A673 (cell line): Measurements from ENCODE around the gene SETDB2.

ENCODE experiments used
- EZH2 ChIP-seq: fragments of 200-600 bp; sonication (generic); IDR thresholded peaks from 2 replicates; pipeline ENCODE4 v1.6.1; 2017; ENCODE audit warnings: borderline replicate concordance, low read depth, mild to moderate bottlenecking, mixed read lengths, antibody characterized with exemption, low read length; ENCODE audit not compliant: poor library complexity, severe bottlenecking
- TF ChIP-seq, protein P1 (sequence below): fragments of 300-800, 200-600 bp; sonication (generic); conservative IDR thresholded peaks from 2 replicates; pipeline ENCODE4 v1.5.1; 2017; ENCODE audit warnings: low read depth, mild to moderate bottlenecking, antibody characterized with exemption, low read length, moderate library complexity, mixed read lengths

DNA sequence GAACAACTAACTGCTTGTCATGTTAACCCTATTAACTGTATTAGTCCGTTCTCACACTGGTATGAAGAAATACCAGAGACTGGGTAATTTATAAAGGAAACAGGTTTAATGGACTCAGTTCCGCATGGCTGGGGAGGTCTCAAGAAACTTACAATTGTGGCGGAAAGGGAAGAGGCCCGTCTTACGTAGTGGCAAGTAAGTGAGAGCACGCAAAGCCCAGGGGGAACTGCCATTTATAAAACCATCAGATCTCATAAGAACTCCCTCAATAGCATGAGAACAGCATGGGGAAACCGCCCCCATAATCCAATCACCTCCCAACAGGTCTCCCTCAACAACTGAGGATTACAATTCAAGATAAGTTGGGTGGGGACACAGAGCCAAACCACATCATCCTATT lies 86.4 kb downstream of the SETDB2 start:
- TF ChIP-seq, protein P1, sequence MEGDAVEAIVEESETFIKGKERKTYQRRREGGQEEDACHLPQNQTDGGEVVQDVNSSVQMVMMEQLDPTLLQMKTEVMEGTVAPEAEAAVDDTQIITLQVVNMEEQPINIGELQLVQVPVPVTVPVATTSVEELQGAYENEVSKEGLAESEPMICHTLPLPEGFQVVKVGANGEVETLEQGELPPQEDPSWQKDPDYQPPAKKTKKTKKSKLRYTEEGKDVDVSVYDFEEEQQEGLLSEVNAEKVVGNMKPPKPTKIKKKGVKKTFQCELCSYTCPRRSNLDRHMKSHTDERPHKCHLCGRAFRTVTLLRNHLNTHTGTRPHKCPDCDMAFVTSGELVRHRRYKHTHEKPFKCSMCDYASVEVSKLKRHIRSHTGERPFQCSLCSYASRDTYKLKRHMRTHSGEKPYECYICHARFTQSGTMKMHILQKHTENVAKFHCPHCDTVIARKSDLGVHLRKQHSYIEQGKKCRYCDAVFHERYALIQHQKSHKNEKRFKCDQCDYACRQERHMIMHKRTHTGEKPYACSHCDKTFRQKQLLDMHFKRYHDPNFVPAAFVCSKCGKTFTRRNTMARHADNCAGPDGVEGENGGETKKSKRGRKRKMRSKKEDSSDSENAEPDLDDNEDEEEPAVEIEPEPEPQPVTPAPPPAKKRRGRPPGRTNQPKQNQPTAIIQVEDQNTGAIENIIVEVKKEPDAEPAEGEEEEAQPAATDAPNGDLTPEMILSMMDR, result no peak
- TF ChIP-seq EZH2, result no peak
